Naive thymus-derived CD4-positive, alpha-beta T cell (primary cell): Measurements from ENCODE around the gene TMEM218. TPM values are rescaled to one million over a fixed set of nuclear protein-coding genes. Genes with fewer than 3 reads are reported as not detected.
"Not testable (repeated sequence)": the region's sequence is repeated elsewhere in the genome, so short reads cannot be mapped to it uniquely, and the experiment has no call there.

Experiments
- ATAC-seq: fragments of 150-1000 bp; cut with Tn5 transposase; 2 replicates; pipeline ENCODE4 v1.10.0; 2021; ENCODE audit warnings: mild to moderate bottlenecking, moderate library complexity
- CTCF ChIA-PET: fragments of 350-600 bp; sonication (Branson Sonifier 250); formaldehyde crosslinking; loops from one replicate; lab custom pipeline; 2021; ENCODE audit warnings: antibody characterized with exemption; lab: Charles Lee
- POLR2A ChIA-PET: fragments of 350-600 bp; sonication (Branson Sonifier 250); formaldehyde crosslinking; loops from one replicate; lab custom pipeline; 2021; ENCODE audit warnings: antibody characterized with exemption, inconsistent platforms; lab: Charles Lee
- DNase-seq, 9 donors: peaks; one replicate each; pipeline versions ENCODE4 v3.0.0 to v3.0.0-alpha.2; 2020 to 2022; ENCODE audit warnings: mixed read lengths in 1 of 9
- H3K27ac ChIP-seq: one replicate; pipeline ENCODE4 v1.7.0; 2013; ENCODE audit warnings: mild to moderate bottlenecking, low read depth, low read length, moderate library complexity
- H3K27me3 ChIP-seq, 2 donors: one replicate each; pipeline ENCODE4 v1.7.0; 2013; ENCODE audit warnings: low read length in 2 of 2, mild to moderate bottlenecking in 2 of 2, moderate library complexity in 2 of 2; ENCODE audit not compliant: control insufficient read depth in 2 of 2, insufficient read depth in 2 of 2
- H3K36me3 ChIP-seq, 3 experiments: 1 replicate in 2 of 3; 2 replicates in 1 of 3; pipeline ENCODE4 v1.7.0; 2013; ENCODE audit warnings: low read length in 3 of 3, mild to moderate bottlenecking in 3 of 3, moderate library complexity in 1 of 3; ENCODE audit not compliant: insufficient read depth in 3 of 3, control insufficient read depth in 2 of 3
- H3K4me1 ChIP-seq, 2 donors: one replicate each; pipeline ENCODE4 v1.7.0; 2013; ENCODE audit warnings: low read length in 2 of 2, mild to moderate bottlenecking in 2 of 2, moderate library complexity in 1 of 2; ENCODE audit not compliant: control insufficient read depth in 2 of 2, insufficient read depth in 2 of 2
- H3K4me3 ChIP-seq: 2 replicates; pipeline ENCODE4 v1.7.0; 2013; ENCODE audit warnings: mild to moderate bottlenecking, low read length
- H3K9me3 ChIP-seq, 3 experiments: 1 replicate in 2 of 3; 2 replicates in 1 of 3; pipeline ENCODE4 v1.7.0; 2013; ENCODE audit warnings: low read length in 3 of 3; ENCODE audit not compliant: control insufficient read depth in 2 of 3
- H3K27ac Mint-ChIP-seq, 9 donors: one replicate each; pipeline ENCODE4 v1.8.0; 2020 to 2022; ENCODE audit warnings: mixed read lengths in 9 of 9, mild to moderate bottlenecking in 8 of 9, moderate library complexity in 5 of 9, inconsistent platforms in 2 of 9
- H3K27me3 Mint-ChIP-seq, 5 donors: one replicate each; pipeline ENCODE4 v1.8.0; 2021 to 2022; ENCODE audit warnings: mixed read lengths in 5 of 5, mild to moderate bottlenecking in 1 of 5
- H3K36me3 Mint-ChIP-seq, 5 donors: one replicate each; pipeline ENCODE4 v1.8.0; 2020 to 2022; ENCODE audit warnings: mixed read lengths in 5 of 5, mild to moderate bottlenecking in 3 of 5, inconsistent platforms in 1 of 5
- H3K4me1 Mint-ChIP-seq, 7 donors: one replicate each; pipeline ENCODE4 v1.8.0; 2020 to 2022; ENCODE audit warnings: mixed read lengths in 7 of 7, mild to moderate bottlenecking in 3 of 7, inconsistent platforms in 1 of 7
- H3K4me3 Mint-ChIP-seq, 10 donors: one replicate each; pipeline ENCODE4 v1.8.0; 2020 to 2022; ENCODE audit warnings: mild to moderate bottlenecking in 10 of 10, mixed read lengths in 10 of 10, moderate library complexity in 6 of 10, inconsistent platforms in 2 of 10
- H3K9me3 Mint-ChIP-seq, 11 donors: one replicate each; pipeline ENCODE4 v1.8.0; 2020 to 2022; ENCODE audit warnings: mixed read lengths in 11 of 11, mild to moderate bottlenecking in 4 of 11, inconsistent platforms in 1 of 11, moderate library complexity in 1 of 11
- intact Hi-C, 2 donors: fragments of 100-400 bp; cut with micrococcal nuclease; formaldehyde crosslinking; loops; one replicate each; pipeline ENCODE4 v1.15.1; 2023
- polyA plus RNA-seq, 2 donors: library from polyadenylated mRNA; unstranded; fragments of 300-500 nt; fragmentation: Illumina TruSeq; gene quantifications; one replicate each; pipeline ENCODE4 v1.2.3, GENCODE V29; 2021
- total RNA-seq, 6 experiments: library from RNA in 5 of 6; stranded (reverse) in 5 of 6; gene quantifications; 1 replicate in 5 of 6; 2 replicates in 1 of 6; pipeline ENCODE4 v1.2.3 and lab custom pipeline; 2021 to 2026

TMEM218 gene
- total and polyA plus RNA-seq, 7 experiments from 2014 or later, result 10.2 to 36.1 (median 17.3) TPM

GRCh38 chr11:125090151-125090550, 21.3 kb downstream of the TMEM218 start:
- DNase-seq, ATAC-seq, H3K36me3 Mint-ChIP-seq, H3K9me3 ChIP-seq, H3K4me1 Mint-ChIP-seq, H3K36me3 ChIP-seq, H3K9me3 Mint-ChIP-seq, H3K27ac Mint-ChIP-seq, H3K27me3 ChIP-seq, POLR2A ChIA-PET, H3K27ac ChIP-seq, H3K4me1 ChIP-seq, H3K4me3 ChIP-seq, H3K4me3 Mint-ChIP-seq, H3K27me3 Mint-ChIP-seq: not testable (repeated sequence)
- CTCF ChIA-PET, result interaction anchor here (2.2 kb wide), 1 partner anchor 35 kb away, joined by 12 read pairs; no protein-coding TSS in a partner anchor
- intact Hi-C loops, result loop anchor here (2.0 to 5.0 kb wide), 3 partner anchors 53 to 782 kb away; no protein-coding TSS in a partner anchor

GRCh38 chr11:125089481-125089880, 21.9 kb downstream of the TMEM218 start:
- H3K27ac Mint-ChIP-seq, H3K27ac ChIP-seq, intact Hi-C loops, H3K4me1 ChIP-seq, POLR2A ChIA-PET, DNase-seq, H3K4me3 ChIP-seq, H3K27me3 ChIP-seq, H3K27me3 Mint-ChIP-seq, H3K36me3 ChIP-seq, ATAC-seq, H3K9me3 ChIP-seq, H3K9me3 Mint-ChIP-seq, H3K4me3 Mint-ChIP-seq, H3K36me3 Mint-ChIP-seq, CTCF ChIA-PET, H3K4me1 Mint-ChIP-seq: not testable (repeated sequence)

- no peaks in the 10 kb centered on the region for H3K9me3 Mint-ChIP-seq
- H3K4me3 ChIP-seq, result no peak overlapping the region
- H3K36me3 ChIP-seq, result no peaks in the 10 kb centered on the region
- no peak overlapping the region for H3K27ac ChIP-seq
- H3K4me1 ChIP-seq, result no peaks in the 10 kb centered on the region
- H3K27me3 ChIP-seq, result no peaks in the 10 kb centered on the region
- no peaks in the 10 kb centered on the region for H3K9me3 ChIP-seq
- peaks cover 0 to 6% (median 0%) of the 10 kb centered on the region in 7 donors for H3K4me1 Mint-ChIP-seq
- no peaks in the 10 kb centered on the region for H3K36me3 Mint-ChIP-seq
- ChIA-PET CTCF (no interaction called here), POLR2A (no interaction called here)
- DNase-seq, result no peak
- no peaks in the 10 kb centered on the region for H3K27me3 Mint-ChIP-seq
- H3K27ac Mint-ChIP-seq, result no peak overlapping the region
- intact Hi-C loops, result no loop called here
- ATAC-seq, result no peak
- no peak overlapping the region for H3K4me3 Mint-ChIP-seq
Measured at GRCh38 chr11:125088576-125089455, 22.6 kb downstream of the TMEM218 start.

GRCh38 chr11:125088123-125088522, 23.3 kb downstream of the TMEM218 start:
- Histone ChIP-seq H3K4me3 (no peak overlapping the region), H3K36me3 (no peaks in the 10 kb centered on the region), H3K27ac (no peak overlapping the region), H3K27me3 (no peaks in the 10 kb centered on the region), H3K9me3 (no peaks in the 10 kb centered on the region), H3K4me1 (no peaks in the 10 kb centered on the region)
- ATAC-seq (no peak), DNase-seq (no peak)
- Mint-ChIP-seq H3K36me3 (no peaks in the 10 kb centered on the region), H3K9me3 (no peaks in the 10 kb centered on the region), H3K27ac (no peak overlapping the region), H3K27me3 (no peaks in the 10 kb centered on the region), H3K4me1 (peaks cover 0 to 6% (median 0%) of the 10 kb centered on the region in 7 donors), H3K4me3 (no peak overlapping the region)
- ChIA-PET POLR2A (no interaction called here), CTCF (no interaction called here)
- intact Hi-C loops, result no loop called here

GRCh38 chr11:125086633-125087296, 24.7 kb downstream of the TMEM218 start:
- Histone ChIP-seq H3K27me3 (no peaks in the 10 kb centered on the region), H3K4me3 (no peak overlapping the region), H3K27ac (no peak overlapping the region), H3K36me3 (no peaks in the 10 kb centered on the region), H3K9me3 (no peaks in the 10 kb centered on the region), H3K4me1 (no peaks in the 10 kb centered on the region)
- Mint-ChIP-seq H3K4me1 (peaks cover 0 to 6% (median 0%) of the 10 kb centered on the region in 7 donors), H3K4me3 (no peak overlapping the region), H3K9me3 (no peaks in the 10 kb centered on the region), H3K27ac (peak overlapping the region in 1 of 9 donors; percentile 64), H3K36me3 (no peaks in the 10 kb centered on the region), H3K27me3 (no peaks in the 10 kb centered on the region)
- ChIA-PET CTCF (interaction anchor here (0.6 kb wide), 1 partner anchor 77 kb away, joined by 3 read pairs; no protein-coding TSS in a partner anchor), POLR2A (no interaction called here)
- intact Hi-C loops, result no loop called here
- DNase-seq, result no peak
- ATAC-seq, result no peak

- POLR2A ChIA-PET, result no interaction called here
Measured at GRCh38 chr11:125085301-125086081, 25.9 kb downstream of the TMEM218 start.

More at GRCh38 chr11:125085301-125086081, 25.9 kb downstream of the TMEM218 start:
- Mint-ChIP-seq H3K9me3 (no peaks in the 10 kb centered on the region), H3K4me3 (no peak overlapping the region), H3K27ac (no peak overlapping the region), H3K27me3 (no peaks in the 10 kb centered on the region), H3K4me1 (peaks cover 0 to 4% (median 0%) of the 10 kb centered on the region in 7 donors), H3K36me3 (no peaks in the 10 kb centered on the region)
- Histone ChIP-seq H3K9me3 (no peaks in the 10 kb centered on the region), H3K4me3 (no peak overlapping the region), H3K27me3 (no peaks in the 10 kb centered on the region), H3K4me1 (no peaks in the 10 kb centered on the region), H3K27ac (no peak overlapping the region), H3K36me3 (no peaks in the 10 kb centered on the region)
- DNase-seq (no peak), ATAC-seq (peak; percentile 13)
- intact Hi-C loops, result no loop called here
- CTCF ChIA-PET, result no interaction called here
